NCI-H345 treated with DMSO at 0.1 percent for 48 hours (cell line): ENCODE measurements around the gene PSMB11.
"Not testable (repeated sequence)": the region's sequence is repeated elsewhere in the genome, so short reads cannot be mapped to it uniquely, and the experiment has no call there.

Experiments
- DNase-seq: peaks from one replicate; lab custom pipeline; 2025; ENCODE audit not compliant: unreplicated experiment; lab: John Stamatoyannopoulos, UW

PSMB11 gene, protein sequence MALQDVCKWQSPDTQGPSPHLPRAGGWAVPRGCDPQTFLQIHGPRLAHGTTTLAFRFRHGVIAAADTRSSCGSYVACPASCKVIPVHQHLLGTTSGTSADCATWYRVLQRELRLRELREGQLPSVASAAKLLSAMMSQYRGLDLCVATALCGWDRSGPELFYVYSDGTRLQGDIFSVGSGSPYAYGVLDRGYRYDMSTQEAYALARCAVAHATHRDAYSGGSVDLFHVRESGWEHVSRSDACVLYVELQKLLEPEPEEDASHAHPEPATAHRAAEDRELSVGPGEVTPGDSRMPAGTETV

DNA sequence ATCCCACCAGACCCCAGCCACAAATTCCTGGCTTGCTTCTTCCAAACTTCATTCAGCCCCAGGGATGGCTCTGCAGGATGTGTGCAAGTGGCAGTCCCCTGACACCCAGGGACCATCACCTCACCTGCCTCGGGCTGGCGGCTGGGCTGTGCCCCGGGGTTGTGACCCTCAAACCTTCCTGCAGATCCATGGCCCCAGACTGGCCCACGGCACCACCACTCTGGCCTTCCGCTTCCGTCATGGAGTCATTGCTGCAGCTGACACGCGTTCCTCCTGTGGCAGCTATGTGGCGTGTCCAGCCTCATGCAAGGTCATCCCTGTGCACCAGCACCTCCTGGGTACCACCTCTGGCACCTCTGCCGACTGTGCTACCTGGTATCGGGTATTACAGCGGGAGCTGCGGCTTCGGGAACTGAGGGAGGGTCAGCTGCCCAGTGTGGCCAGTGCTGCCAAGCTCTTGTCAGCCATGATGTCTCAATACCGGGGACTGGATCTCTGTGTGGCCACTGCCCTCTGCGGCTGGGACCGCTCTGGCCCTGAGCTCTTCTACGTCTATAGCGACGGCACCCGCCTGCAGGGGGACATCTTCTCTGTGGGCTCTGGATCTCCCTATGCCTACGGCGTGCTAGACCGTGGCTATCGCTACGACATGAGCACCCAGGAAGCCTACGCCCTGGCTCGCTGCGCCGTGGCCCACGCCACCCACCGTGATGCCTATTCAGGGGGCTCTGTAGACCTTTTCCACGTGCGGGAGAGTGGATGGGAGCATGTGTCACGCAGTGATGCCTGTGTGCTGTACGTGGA lies at the start of gene PSMB11:
Gene PSMB11 (plus strand): TSS at position 51 of the 804 bp plus-strand sequence. CDS start 14 bp downstream, at position 65.
- DNase-seq, result no peak

DNA sequence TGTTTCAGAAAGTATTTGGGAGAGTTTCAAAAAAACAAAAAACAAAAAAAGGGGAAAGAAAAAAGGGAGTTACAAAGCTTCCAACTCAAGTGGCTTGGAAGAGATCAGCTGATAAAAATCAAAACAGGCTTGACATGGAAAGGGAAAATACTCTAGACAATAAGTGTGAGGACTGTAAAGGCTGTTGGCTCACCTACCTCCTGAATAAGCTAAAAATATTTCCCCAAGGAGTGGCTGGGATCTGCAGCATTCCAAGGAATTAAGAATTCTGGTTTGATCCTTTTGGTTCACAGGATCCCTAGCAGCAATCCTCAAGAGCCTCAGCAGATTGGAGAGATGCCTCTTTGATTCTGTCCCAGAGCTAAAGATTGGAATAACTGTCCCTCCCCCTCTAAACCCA lies 48.5 kb upstream of the PSMB11 start:
- DNase-seq, result no peak

DNA sequence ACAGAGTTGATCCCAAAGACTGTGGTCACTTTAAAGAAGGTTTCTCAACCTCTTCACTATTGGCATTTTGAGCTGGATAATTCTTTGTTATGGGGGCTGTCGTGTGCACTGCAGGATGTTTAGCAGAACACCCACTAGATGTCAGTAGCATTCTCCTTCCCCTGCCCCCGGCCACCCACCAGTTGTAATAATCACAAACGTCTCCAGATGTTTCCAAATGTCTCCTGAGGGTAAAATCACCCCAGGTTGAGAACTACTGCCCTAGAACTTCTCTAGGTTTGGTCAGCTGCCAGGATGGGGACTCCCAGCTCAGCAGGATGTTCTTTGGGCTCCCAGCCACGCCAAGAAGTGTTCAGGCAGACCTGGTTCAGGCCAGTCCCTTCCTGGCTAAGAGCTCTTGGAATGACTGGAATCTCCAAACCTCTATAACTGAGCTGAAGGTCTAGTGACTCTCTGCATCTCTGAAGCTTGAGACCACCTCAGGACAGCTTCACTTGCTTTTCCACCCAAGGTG lies 47.2 kb upstream of the PSMB11 start:
- DNase-seq, result no peak

DNA sequence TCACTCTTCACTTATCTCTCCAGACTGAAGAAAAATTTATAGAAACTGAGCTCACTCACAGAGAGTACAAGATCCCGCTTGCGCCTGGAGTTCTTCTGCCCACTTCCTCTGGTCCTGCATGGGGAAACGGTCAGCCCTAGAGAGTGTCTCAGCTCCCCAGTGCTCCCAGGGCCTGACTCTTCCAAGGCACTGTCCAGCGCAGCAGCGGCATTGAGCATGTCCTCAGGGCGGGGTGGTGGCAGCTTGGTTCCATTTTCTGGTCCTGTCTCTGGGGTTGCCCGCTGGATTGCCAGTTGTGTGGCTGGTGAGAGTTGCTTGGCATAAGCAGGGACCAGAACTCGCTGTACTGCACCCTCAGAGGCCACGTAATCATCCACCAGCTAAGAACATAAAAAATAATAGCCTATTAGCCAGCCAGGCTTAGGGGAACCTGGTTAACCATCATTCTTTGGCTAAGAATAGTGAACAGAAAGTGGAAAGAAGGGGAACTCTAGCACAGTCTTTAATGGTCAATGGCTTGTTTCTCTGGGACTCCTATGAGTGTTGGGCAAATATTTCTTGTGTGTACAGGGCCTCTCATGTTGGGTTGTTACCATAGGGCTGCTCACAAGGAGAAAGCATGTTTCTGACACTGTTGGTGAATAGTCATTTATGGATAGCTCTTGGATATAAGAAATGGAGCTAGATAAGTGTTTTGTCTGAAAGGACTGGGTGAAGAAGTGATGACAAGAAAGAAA lies 46.0 kb upstream of the PSMB11 start:
- no peak for DNase-seq

DNA sequence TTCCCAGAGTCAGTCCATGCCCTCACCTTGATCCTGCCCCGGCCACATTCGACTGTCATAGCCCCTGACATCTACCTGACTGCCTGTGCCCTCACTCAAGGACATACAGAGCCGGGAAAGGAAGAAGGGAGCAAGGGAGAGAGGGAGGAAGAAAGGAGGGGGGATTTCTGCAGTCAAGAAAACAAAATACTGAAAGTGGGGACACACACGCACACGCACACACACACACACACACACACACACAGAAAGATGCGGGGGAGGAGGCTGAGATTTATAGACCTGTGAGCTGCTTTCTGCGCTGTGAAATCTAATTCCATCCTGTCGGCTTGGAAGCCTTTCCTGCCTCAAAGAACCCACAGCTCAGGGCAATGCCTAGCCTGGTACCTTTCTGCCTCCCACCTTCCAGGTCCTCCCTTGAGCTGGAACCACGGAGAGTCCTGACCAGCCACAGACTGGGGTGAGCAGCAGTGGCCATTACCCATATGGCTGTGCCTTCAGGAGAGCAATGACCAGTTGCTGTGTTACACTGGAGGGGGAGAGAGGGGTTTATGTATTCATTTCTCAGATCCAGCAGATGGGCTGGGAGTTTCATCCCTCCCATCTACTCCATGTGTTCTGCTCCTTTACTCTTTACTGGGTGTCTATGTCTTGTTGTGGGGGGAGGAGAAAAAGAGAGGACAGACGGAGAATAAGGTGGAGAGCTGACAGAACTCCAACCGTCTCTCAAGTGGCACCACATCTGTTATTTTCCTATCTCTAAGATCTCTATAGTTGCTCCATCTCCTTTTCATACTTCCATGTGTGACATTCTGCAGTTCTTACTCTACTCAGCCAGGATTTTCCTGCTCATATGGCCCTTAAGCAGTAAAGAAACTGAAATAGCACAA lies 45.0 kb upstream of the PSMB11 start:
- DNase-seq, result no peak

DNA sequence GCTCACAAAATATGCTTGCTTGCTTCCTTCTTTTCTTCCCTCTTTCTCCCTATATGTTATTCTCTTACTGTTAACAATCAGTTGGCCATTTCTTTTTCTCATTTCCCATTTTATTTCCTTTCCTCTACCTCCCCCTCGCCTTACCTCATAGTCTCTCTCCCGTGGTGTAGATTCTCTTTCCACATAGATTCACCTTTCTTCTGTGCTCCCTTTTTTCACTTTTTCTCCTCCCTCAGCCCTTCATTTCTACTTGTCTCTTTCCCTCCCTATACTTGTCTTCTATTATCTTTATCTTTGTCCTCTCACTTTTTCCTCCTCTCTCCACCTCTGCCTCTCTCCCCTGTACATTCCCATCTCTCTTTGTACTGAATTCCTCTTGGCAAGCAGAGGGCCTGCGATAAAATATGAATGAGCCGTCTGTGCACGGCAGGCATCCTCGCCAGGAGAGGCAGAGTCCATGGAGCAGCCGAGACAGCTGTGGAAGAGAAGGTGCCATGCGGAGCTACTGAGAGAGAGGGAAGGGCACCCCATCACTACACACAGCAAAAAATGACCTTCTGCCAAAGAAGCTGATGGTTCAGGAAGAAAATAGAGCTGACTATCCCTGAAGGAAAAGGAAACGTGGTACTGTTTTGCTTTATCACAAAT lies 44.2 kb upstream of the PSMB11 start:
- no peak for DNase-seq

DNA sequence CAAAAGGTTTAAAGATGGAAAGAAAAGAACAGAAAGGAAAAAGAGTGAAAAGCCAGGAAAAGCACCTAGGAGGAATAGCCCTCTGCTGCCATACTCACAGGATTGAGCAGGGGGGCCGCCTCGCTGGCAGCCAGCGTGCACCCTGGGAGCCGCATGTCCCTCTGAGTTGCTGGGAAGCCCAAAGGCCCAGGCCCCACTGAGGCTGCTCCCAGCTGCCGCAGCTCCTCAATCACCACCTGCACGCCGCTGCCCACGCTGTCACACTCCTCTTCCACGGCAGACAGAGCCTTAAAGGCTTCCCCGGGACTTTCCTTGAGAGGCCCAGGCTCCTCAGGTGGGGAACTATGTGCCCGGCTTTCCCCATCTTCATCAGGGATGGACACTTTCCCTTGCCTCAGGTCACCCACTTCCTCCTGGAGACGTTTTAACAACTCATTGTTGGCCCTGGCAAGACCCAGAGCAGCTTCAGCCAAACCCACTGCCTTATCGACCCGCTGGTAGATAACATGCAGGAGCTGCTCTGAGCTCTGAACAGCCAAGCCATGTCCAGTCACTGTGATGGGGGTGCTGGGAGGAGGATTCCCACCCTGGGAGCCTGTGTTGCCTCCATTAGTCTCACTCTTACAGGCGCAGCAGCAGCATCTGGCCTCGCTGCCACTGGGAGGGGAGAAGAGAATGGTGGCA lies 43.5 kb upstream of the PSMB11 start:
- DNase-seq, result no peak

DNA sequence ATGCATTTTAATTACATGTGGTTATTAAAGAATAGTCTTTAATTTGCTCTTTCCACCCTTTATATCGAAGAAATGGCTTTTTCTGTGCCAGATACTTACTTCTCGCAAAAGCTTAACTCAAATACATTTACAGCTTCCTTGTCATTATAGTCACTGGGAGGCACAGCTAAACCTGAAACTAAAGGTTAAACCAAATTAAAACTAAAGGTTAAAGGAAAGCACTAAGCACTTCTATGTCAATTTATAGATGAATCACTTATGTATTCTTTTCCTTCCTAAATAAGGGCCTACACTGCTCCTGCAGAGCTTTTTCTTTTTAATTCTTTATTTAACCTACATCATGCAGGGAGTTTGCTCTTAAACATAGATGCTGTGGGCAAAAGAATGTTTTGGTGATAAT lies 41.2 kb upstream of the PSMB11 start:
- no peak for DNase-seq

DNA sequence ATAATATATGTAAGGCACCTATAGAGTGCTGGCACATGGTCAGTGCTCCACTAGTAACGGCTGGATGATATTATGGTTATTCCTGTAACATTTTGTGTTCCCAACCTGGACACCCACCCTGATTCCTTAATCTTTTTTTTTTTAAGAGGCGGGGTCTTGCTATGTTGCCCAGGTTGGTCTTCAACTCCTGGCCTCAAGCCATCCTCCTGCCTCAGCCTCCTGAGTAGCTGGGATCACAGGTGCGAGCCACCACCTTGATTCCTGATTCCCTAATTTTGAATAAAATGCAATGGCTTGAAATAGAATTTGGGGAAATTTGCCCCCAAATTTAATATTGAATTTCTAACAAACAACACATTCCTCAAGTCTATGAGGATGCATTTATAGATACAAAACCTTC lies 39.4 kb upstream of the PSMB11 start:
- no peak for DNase-seq

DNA sequence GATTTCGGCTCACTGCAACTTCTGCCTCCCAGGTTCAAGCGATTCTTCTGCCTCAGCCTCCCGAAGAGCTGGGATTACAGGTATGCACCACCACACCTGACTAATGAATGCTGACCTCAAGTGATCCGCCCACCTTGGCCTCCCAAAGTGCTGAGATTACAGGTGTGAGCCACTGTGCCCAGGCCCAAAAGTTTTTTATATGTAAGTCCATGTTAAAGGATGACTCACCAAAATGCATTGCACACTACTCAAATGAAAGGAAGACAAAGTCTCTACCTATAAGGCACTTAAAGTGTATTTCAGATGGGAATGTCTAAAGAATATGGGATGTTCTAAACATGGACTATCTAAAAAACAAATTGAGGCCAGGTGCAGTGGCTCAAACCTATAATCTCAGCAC lies 37.7 kb upstream of the PSMB11 start:
- DNase-seq, result not testable (repeated sequence)

DNA sequence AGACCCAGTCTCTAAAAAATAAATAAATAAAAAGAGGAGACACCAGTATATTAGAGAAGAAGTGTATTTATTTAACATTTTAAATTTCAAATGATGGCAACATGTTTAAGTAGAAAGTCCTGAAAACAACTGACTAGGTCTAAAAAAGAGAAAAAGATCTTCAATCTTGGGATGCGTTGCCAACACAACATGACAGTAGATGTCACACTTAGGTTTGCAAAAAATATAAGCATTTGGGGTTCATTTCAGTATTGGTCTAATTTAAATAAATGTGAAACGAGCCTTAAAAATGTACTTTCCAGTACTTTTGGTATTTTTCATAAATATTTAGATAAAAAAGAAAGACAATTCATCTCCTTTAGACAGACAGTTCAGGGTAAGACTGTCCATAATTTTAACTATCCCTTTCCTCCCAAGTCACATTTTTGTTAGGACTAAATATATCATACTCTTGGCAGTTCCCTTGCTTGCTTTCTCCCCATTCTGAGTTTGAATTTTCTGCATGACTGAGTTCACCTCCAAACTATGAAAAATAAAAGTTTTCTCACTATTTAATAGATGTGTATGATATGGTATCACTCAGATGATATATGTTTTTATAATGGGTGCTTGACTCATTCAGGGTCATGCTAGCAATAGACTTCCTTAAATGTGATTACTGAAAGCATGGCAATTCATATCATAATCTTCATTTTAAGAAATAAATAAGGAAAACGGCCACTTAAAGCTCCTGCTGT lies 36.4 kb upstream of the PSMB11 start:
- DNase-seq, result no peak

DNA sequence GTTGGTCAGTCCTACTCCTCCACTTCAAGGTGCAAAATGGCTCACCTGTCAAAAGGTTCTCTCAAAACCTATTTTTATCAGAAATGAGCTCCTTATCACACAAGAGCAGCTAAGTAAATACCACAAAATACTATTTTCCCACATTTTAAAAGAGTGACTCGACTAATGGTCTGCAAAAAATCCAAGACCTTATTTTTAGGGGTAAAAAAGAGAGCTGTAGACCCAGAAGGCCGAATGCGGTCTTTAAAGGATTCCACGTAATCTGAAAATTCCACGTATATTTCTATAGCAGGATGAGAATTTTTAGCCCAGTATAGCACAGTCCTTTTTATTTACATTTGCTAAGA lies 35.9 kb upstream of the PSMB11 start:
- DNase-seq, result no peak

DNA sequence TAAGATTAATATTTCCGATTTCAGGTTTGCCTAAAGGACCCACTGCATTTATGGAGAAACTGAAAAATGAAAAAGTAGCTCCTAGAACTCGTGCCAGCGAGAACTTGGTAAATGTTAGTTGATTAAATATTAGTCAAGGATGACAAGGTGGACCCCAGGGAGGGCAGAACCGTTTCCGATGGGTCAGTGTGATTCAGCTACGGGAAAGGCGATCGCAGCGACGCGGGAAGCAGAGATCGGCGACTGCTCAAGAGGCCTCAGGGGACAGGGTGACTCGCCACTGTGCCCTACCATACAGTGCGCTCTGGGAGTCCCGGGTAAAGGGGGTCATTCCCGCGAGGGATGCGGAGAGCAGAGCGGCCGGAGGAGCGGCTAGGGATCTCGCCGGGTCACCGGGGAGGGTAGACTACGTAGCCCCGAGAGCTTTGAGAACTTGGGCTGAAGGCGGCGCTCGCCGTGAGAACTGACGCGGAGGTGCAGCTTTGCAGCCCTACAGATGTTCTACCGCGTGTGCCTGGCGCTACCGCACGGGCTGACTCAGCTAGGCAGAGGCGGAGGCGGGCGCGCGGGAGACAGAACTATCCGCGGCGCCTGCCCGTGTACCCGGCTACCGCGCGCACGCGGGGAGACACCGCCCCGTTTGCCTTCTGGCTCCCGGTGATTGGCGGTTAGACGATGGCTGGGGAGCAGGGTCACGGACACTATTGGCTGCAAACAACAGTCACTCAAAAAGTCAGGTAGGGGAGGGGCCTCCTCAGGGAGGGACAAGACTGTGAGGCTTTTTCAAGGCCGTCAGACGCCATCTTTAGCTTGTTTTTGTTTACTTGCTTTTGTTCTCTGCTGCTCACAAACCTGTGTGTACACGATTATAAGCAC lies 35.2 kb upstream of the PSMB11 start:
- peak; percentile 97 for DNase-seq

DNA sequence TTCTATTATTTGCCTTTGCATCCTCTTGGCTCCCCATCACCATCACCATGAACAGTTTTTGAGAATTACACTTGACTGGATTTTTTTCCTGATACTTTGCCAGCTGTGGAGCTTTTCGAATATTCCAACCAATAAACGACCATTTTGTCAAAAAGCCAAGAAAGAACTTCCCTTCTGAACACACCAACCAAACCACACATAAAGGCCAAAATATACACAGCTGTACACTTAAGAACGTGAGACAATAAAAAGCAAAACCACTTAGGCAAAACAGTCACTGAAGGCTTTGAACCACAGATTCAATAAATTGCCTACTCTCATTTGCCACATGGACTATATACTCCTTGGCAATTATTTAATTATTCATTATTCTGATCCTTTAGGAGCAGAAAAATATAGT lies 33.2 kb upstream of the PSMB11 start:
- DNase-seq, result no peak

DNA sequence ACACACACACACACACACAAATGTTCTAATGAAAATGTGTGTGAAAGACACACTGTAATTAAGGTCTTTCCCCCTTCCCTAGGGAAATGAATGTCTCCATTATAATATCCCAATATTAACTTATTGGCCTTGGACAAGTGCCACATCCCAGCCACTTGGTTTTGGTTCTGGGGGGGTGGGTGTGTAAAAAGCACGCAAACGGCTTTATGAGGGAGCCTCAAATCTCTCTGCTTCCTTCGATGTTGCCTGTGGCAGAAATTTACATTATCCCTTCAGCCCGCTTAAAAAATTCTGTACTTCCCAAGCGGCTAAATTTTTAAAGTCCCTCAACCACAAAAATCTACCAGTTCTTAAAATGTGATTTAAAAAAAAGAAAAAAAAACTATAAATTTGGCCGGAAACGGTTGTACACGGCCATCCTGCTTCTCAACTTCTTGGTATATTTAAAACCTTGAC lies 32.5 kb upstream of the PSMB11 start:
- peak; percentile 44 for DNase-seq

DNA sequence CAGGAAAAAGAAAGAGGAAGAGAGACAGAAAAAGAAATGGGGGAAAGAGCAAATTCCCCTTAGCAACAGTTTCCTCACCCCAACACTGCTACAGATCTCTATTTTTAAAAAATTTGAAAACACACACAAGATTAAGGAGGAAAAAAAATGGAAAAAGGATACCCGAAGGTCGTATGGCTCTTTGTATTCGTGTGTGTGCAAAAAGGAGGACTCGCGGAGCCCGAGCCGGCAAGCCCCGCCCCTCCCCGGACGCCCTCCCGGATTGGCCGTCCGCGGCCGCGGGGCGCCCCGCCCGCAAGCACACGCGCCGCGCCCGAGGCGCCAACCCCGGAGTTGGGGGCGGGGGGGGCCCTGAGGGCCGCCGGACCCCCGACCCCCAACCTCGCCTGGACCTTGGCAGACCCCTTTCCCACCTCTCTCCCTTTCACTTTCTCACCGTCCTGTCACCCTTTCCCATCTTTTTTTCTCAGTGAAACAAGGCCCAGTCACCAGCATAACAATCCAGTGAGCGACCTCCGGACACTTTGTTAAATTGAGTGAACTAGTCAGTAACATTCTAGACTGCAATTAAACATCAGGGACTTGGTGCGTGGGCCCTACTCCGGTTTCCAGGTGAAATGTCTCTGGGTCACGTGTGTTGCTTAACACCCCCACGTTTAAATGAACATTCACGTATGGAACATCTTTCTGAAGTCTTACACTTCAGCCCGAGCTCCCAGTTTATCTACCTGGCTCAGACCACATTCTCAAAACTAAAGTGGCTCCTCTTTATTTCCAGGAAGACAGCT lies 31.9 kb upstream of the PSMB11 start, which contains the start of gene C14orf93:
Gene C14orf93 (minus strand): TSS at position 205 of the 788 bp plus-strand sequence. CDS start 11,120 bp downstream, outside the sequence.
- DNase-seq, result peak; percentile 54
